H9 (cell line): ENCODE data around the gene RNF215. TPM values are rescaled to one million over a fixed set of nuclear protein-coding genes. Genes with fewer than 3 reads are reported as not detected.
A peak's percentile ranks its signal among the peaks of the same experiment; 100 is the strongest.

Experiments
- DNase-seq: peaks from one replicate; pipeline ENCODE4 v3.0.0-alpha.2; 2017
- H2AFZ ChIP-seq: one replicate; pipeline ENCODE4 v1.6.1; 2013; ENCODE audit warnings: mild to moderate bottlenecking, low read length, control low read depth, moderate library complexity
- H2AK5ac ChIP-seq: 2 replicates; pipeline ENCODE4 v1.6.1; 2013; ENCODE audit warnings: low read length, control low read depth, mixed read lengths; ENCODE audit not compliant: insufficient read length
- H2BK120ac ChIP-seq: one replicate; pipeline ENCODE4 v1.6.1; 2013; ENCODE audit warnings: low read depth, mild to moderate bottlenecking, low read length, control low read depth, inconsistent platforms; ENCODE audit not compliant: poor library complexity, severe bottlenecking
- H2BK12ac ChIP-seq: 2 replicates; pipeline ENCODE4 v1.6.1; 2013; ENCODE audit warnings: low read length, control low read depth, mixed read lengths, low read depth; ENCODE audit not compliant: insufficient read length
- H2BK15ac ChIP-seq: 2 replicates; pipeline ENCODE4 v1.6.1; 2013; ENCODE audit warnings: low read depth, low read length, control low read depth
- H2BK20ac ChIP-seq: one replicate; pipeline ENCODE4 v1.6.1; 2013; ENCODE audit warnings: low read depth, mild to moderate bottlenecking, low read length, control low read depth, inconsistent platforms; ENCODE audit not compliant: poor library complexity, severe bottlenecking
- H2BK5ac ChIP-seq: 2 replicates; pipeline ENCODE4 v1.6.1; 2013; ENCODE audit warnings: low read length, control low read depth, mixed read lengths; ENCODE audit not compliant: insufficient read length
- H3K14ac ChIP-seq: 2 replicates; pipeline ENCODE4 v1.6.1; 2013; ENCODE audit warnings: low read length, control low read depth; ENCODE audit not compliant: insufficient read depth
- H3K18ac ChIP-seq: 2 replicates; pipeline ENCODE4 v1.6.1; 2013; ENCODE audit warnings: low read depth, mild to moderate bottlenecking, mixed read lengths, low read length, control low read depth; ENCODE audit not compliant: insufficient read length
- H3K23ac ChIP-seq: 2 replicates; pipeline ENCODE4 v1.6.1; 2013; ENCODE audit warnings: low read length, control low read depth, mixed read lengths, low read depth; ENCODE audit not compliant: insufficient read length
- H3K23me2 ChIP-seq: 2 replicates; pipeline ENCODE4 v1.6.1; 2013; ENCODE audit warnings: low read depth, mild to moderate bottlenecking, mixed read lengths, low read length, control low read depth; ENCODE audit not compliant: insufficient read length, poor library complexity, severe bottlenecking
- H3K27ac ChIP-seq: 2 replicates; pipeline ENCODE4 v1.5.1; 2013; ENCODE audit warnings: low read length, control low read depth, mixed read lengths, low read depth; ENCODE audit not compliant: insufficient read length
- H3K27me3 ChIP-seq: 2 replicates; pipeline ENCODE4 v1.6.1; 2013; ENCODE audit warnings: low read length, control low read depth, inconsistent platforms; ENCODE audit not compliant: insufficient read depth
- H3K4ac ChIP-seq: 2 replicates; pipeline ENCODE4 v1.6.1; 2013; ENCODE audit warnings: low read depth, mild to moderate bottlenecking, control low read depth, inconsistent platforms, low read length, moderate library complexity
- H3K4me1 ChIP-seq: 2 replicates; pipeline ENCODE4 v1.6.1; 2013; ENCODE audit warnings: low read length, control low read depth, inconsistent platforms; ENCODE audit not compliant: insufficient read depth
- H3K4me2 ChIP-seq: 2 replicates; pipeline ENCODE4 v1.6.1; 2013; ENCODE audit warnings: low read length, control low read depth, mixed read lengths; ENCODE audit not compliant: insufficient read length, insufficient read depth
- H3K56ac ChIP-seq: 2 replicates; pipeline ENCODE4 v1.6.1; 2013; ENCODE audit warnings: low read depth, mild to moderate bottlenecking, mixed read lengths, low read length, control low read depth; ENCODE audit not compliant: insufficient read length
- H3K79me1 ChIP-seq: 2 replicates; pipeline ENCODE4 v1.6.1; 2013; ENCODE audit warnings: low read depth, mild to moderate bottlenecking, moderate library complexity, low read length, control low read depth, inconsistent platforms; ENCODE audit not compliant: insufficient read depth, poor library complexity, severe bottlenecking
- H3K79me2 ChIP-seq: 2 replicates; pipeline ENCODE4 v1.6.1; 2013; ENCODE audit warnings: low read length, control low read depth, inconsistent platforms; ENCODE audit not compliant: insufficient read depth
- H3K9ac ChIP-seq: 2 replicates; pipeline ENCODE4 v1.6.1; 2013; ENCODE audit warnings: low read length, control low read depth, mixed read lengths; ENCODE audit not compliant: insufficient read length; ENCODE audit errors: extremely low read depth
- H3K9me3 ChIP-seq: one replicate; pipeline ENCODE4 v1.6.1; 2013; ENCODE audit warnings: low read depth, low read length, inconsistent platforms; ENCODE audit not compliant: control insufficient read depth
- H3T11ph ChIP-seq: one replicate; pipeline ENCODE4 v1.6.1; 2013; ENCODE audit warnings: mild to moderate bottlenecking, low read length, control low read depth, inconsistent platforms
- H4K20me1 ChIP-seq: one replicate; pipeline ENCODE4 v1.6.1; 2013; ENCODE audit not compliant: control insufficient read depth, insufficient read length, insufficient read depth
- H4K5ac ChIP-seq: 2 replicates; pipeline ENCODE4 v1.6.1; 2013; ENCODE audit warnings: low read depth, mild to moderate bottlenecking, mixed read lengths, low read length, control low read depth; ENCODE audit not compliant: insufficient read length
- H4K8ac ChIP-seq: replicated peaks from 2 replicates; pipeline ENCODE4 v1.6.1; 2013; ENCODE audit warnings: low read length, control low read depth, mixed read lengths, low read depth; ENCODE audit not compliant: insufficient read length
- H4K91ac ChIP-seq: 2 replicates; pipeline ENCODE4 v1.6.1; 2013; ENCODE audit warnings: low read depth, mild to moderate bottlenecking, moderate library complexity, mixed read lengths, low read length, control low read depth; ENCODE audit not compliant: insufficient read length
- H3K27ac Mint-ChIP-seq, 3 experiments: 2 replicates in 2 of 3; 3 replicates in 1 of 3; pipeline ENCODE4 v1.8.0; 2020 to 2021; ENCODE audit warnings: mixed read lengths in 3 of 3, mild to moderate bottlenecking in 1 of 3, moderate library complexity in 1 of 3
- H3K27me3 Mint-ChIP-seq: 2 replicates; pipeline ENCODE4 v1.8.0; 2021; ENCODE audit warnings: low read depth, mild to moderate bottlenecking, moderate library complexity, mixed read lengths
- H3K36me3 Mint-ChIP-seq, 3 experiments: 2 replicates in 2 of 3; 3 replicates in 1 of 3; pipeline ENCODE4 v1.8.0; 2020 to 2021; ENCODE audit warnings: low read depth in 3 of 3, mixed read lengths in 3 of 3; ENCODE audit not compliant: insufficient read depth in 1 of 3
- H3K4me1 Mint-ChIP-seq, 2 experiments: 2 replicates each; pipeline ENCODE4 v1.8.0; 2020; ENCODE audit warnings: mixed read lengths in 2 of 2
- H3K4me3 Mint-ChIP-seq, 2 experiments: 2 replicates in 1 of 2; 3 replicates in 1 of 2; pipeline ENCODE4 v1.8.0; 2020 to 2021; ENCODE audit warnings: mild to moderate bottlenecking in 2 of 2, mixed read lengths in 2 of 2, moderate library complexity in 1 of 2
- H3K9me3 Mint-ChIP-seq, 2 experiments: 2 replicates in 1 of 2; 3 replicates in 1 of 2; pipeline ENCODE4 v1.8.0; 2020; ENCODE audit warnings: mild to moderate bottlenecking in 2 of 2, mixed read lengths in 2 of 2, moderate library complexity in 1 of 2
- CTCF ChIP-seq: fragments of 200-600 bp; sonication (generic); conservative IDR thresholded peaks from 3 replicates; pipeline ENCODE4 v1.8.0; 2021; ENCODE audit warnings: antibody characterized with exemption, mild to moderate bottlenecking
- WGBS: extraction: QIAGEN DNeasy Blood & Tissue Kit; methylation state at CpG from one replicate; pipeline ENCODE4 v1.1.7; 2013; ENCODE audit warnings: missing lambda C conversion rate, low lambda C conversion rate, mixed read lengths; ENCODE audit not compliant: insufficient read length; ENCODE audit errors: extremely low coverage; 5-methylcytosine and 5-hydroxymethylcytosine counted together
- total RNA-seq: library from RNA; stranded (reverse); gene quantifications from 2 replicates; pipeline ENCODE4 v1.2.1, GENCODE V29; 2021

RNF215 gene
- total RNA-seq, 1 experiment from 2014 or later, result 24.5 TPM

DNA sequence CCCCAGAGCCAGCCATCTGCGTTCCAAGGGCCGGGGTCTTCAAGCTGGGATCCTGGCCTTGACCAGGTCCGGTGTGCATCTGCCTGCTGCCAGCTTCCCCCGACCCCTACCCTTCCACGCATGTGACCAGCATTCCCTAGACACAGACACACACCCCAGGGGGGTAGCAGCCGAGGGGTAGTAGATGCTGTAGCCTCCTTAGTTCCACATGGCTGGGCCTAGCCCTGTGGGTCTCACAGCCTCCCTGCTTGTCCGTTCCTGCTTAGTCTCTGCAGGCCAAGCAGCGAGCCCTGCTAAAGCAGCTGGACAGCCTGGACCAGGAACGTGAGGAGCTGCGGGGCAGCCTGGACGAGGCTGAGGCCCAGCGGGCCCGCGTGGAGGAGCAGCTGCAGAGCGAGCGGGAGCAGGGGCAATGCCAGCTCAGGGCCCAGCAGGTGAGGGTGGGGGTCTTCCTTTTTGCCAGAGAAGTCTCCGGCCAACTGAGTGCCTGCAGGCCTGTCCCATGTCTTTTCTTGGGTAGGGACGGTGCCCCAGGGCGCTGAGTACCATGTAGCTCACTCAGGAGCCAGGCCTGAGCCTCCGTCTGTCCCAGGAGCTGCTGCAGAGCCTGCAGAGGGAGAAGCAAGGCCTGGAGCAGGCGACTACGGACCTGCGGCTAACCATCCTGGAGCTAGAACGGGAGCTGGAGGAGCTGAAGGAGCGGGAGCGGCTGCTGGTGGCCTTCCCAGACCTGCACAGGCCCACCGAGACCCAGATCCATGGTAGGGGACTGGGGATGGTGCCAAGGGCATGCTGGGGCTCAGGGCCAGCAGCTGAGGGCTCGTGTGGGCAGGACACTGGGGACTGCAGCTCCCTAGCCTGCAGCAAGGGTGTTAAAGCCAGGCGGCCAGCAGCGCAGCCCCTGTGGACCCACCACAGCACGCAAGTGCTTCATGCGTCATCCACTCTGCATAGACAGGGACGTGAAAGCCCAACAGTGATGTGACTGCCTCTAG, 13.6 kb downstream of the RNF215 start:
- H3K27me3 Mint-ChIP-seq, result no peaks in the 10 kb centered on the region; the same call in none of the 2 replicates
- TF ChIP-seq CTCF, result no peak
- no peak overlapping the region for H3K4me3 Mint-ChIP-seq
- Histone ChIP-seq H2BK12ac (no peak overlapping the region), H3K27me3 (no peaks in the 10 kb centered on the region), H3K56ac (no peak overlapping the region), H2BK15ac (no peak overlapping the region), H3T11ph (no peak overlapping the region), H2AK5ac (no peak overlapping the region), H2BK120ac (no peak overlapping the region), H3K18ac (no peak overlapping the region), H4K5ac (no peak overlapping the region), H3K14ac (no peak overlapping the region; the same call in 1 of the 2 replicates), H3K79me1 (no peaks in the 10 kb centered on the region), H3K23ac (no peak overlapping the region), H3K23me2 (no peaks in the 10 kb centered on the region), H3K4ac (no peak overlapping the region), H3K79me2 (no peaks in the 10 kb centered on the region), H3K4me2 (no peak overlapping the region), H2BK20ac (no peak overlapping the region), H4K8ac (no peak overlapping the region), H3K9me3 (no peaks in the 10 kb centered on the region), H3K9ac (no peak overlapping the region), H2AFZ (no peak overlapping the region), H3K27ac (no peak overlapping the region), H3K4me1 (no peaks in the 10 kb centered on the region), H4K20me1 (no peaks in the 10 kb centered on the region), H4K91ac (no peak overlapping the region), H2BK5ac (no peak overlapping the region)
- H3K9me3 Mint-ChIP-seq, result no peaks in the 10 kb centered on the region
- no CpG with 5 or more reads among the region's 33 CpGs for WGBS
- peak; percentile 24 for DNase-seq
- H3K27ac Mint-ChIP-seq, result peak overlapping the region in 1 of 3 experiments; percentile 51; a peak in 2 of 7 replicates
- peaks cover 0 to 11% (median 10%) of the 10 kb centered on the region in 3 experiments; a peak in 5 of 7 replicates for H3K36me3 Mint-ChIP-seq
- peaks cover 6% of the 10 kb centered on the region in 2 experiments; a peak in 1 of 4 replicates for H3K4me1 Mint-ChIP-seq
